OCI-LY3 (cell line): ENCODE measurements around the gene EHMT1.

ENCODE experiments used
- CTCF ChIP-seq: fragments of 200-600, 300-600 bp; sonication (generic); IDR thresholded peaks from 2 replicates; pipeline ENCODE4 v1.5.1; 2014; ENCODE audit warnings: antibody characterized with exemption, low read length, low read depth
- EZH2phosphoT487 ChIP-seq: fragments of 200-600 bp; shearing (Covaris generic); IDR thresholded peaks from 2 replicates; pipeline ENCODE4 v1.6.1; 2018; ENCODE audit warnings: antibody characterized with exemption, mixed run types, low read depth

- TF ChIP-seq CTCF: no peak
- TF ChIP-seq EZH2phosphoT487: no peak
Measured at GRCh38 chr9:137763271-137763955, 144.6 kb downstream of the EHMT1 start.
